K562 (cell line): Measurements from ENCODE around the gene MINDY4. TPM values are rescaled to one million over a fixed set of nuclear protein-coding genes. Genes with fewer than 3 reads are reported as not detected.

Source experiments
- C11orf30 ChIP-seq: fragments of 450-650 bp; IDR thresholded peaks from 2 replicates; pipeline ENCODE4 v1.6.1; 2016; ENCODE audit warnings: low read depth, mild to moderate bottlenecking
- CCNT2 ChIP-seq: IDR thresholded peaks from 2 replicates; pipeline ENCODE4 v1.6.1; 2011; ENCODE audit warnings: borderline replicate concordance, low read depth, mild to moderate bottlenecking, moderate library complexity, mixed read lengths, low read length; ENCODE audit not compliant: insufficient read length; ENCODE audit errors: extremely low read depth
- CGGBP1 ChIP-seq: fragments of 250-450 bp; sonication (Bioruptor Pico); IDR thresholded peaks from 2 replicates; pipeline ENCODE4 v1.9.0; 2021; ENCODE audit warnings: mild to moderate bottlenecking
- CREB5 ChIP-seq: fragments of 250-450 bp; sonication (Bioruptor Pico); IDR thresholded peaks from 2 replicates; pipeline ENCODE4 v1.5.0; 2020; ENCODE audit warnings: mild to moderate bottlenecking
- NFRKB ChIP-seq: fragments of 450-650 bp; IDR thresholded peaks from 2 replicates; pipeline ENCODE4 v1.6.1; 2016; ENCODE audit warnings: low read depth
- NR2C1 ChIP-seq, 2 experiments: fragments of 450-650 bp; IDR thresholded peaks; 2 replicates each; pipeline ENCODE4 v1.6.1; 2017; ENCODE audit warnings: mild to moderate bottlenecking in 2 of 2, antibody characterized with exemption in 1 of 2, inconsistent platforms in 1 of 2, missing compliant biosample characterization in 1 of 2, missing genetic modification characterization in 1 of 2
- NRF1 ChIP-seq, 2 experiments: fragments of 450-650 bp; IDR thresholded peaks in 1 of 2; conservative IDR thresholded peaks in 1 of 2; 2 replicates each; pipeline ENCODE4 v1.6.1; 2014; ENCODE audit warnings: mild to moderate bottlenecking in 2 of 2
- POLR2G ChIP-seq: fragments of 200-400 bp; formaldehyde crosslinking; IDR thresholded peaks from 2 replicates; pipeline ENCODE4 v1.6.1; 2017; ENCODE audit warnings: low read depth, mild to moderate bottlenecking, antibody characterized with exemption, low read length, moderate library complexity
- TARDBP ChIP-seq: fragments of 450-650 bp; IDR thresholded peaks from 2 replicates; pipeline ENCODE4 v1.6.1; 2016
- TCF7 ChIP-seq: sonication (generic); IDR thresholded peaks from 2 replicates; pipeline ENCODE4 v1.6.1; 2016; ENCODE audit warnings: antibody characterized with exemption, borderline replicate concordance
- ZBTB12 ChIP-seq: fragments of 250-450 bp; sonication (Bioruptor Pico); IDR thresholded peaks from 2 replicates; pipeline ENCODE4 v1.4.0; 2020
- ZFX ChIP-seq: sonication (generic); formaldehyde crosslinking; IDR thresholded peaks from 2 replicates; pipeline ENCODE4 v1.8.0; 2022; ENCODE audit warnings: mild to moderate bottlenecking, missing genetic modification reagents, moderate library complexity
- ZNF175 ChIP-seq: fragments of 200-800 bp; sonication (Bioruptor generic); IDR thresholded peaks from 2 replicates; pipeline ENCODE4 v1.6.1; 2016; ENCODE audit warnings: low read depth, mild to moderate bottlenecking, missing genetic modification characterization, missing compliant biosample characterization
- ZNF197 ChIP-seq: fragments of 200-800 bp; sonication (Bioruptor generic); IDR thresholded peaks from 2 replicates; pipeline ENCODE4 v1.6.1; 2016; ENCODE audit warnings: low read depth, missing genetic modification characterization, missing compliant biosample characterization
- polyA plus RNA-seq, 8 experiments: library from polyadenylated mRNA; depleted of rRNA in 4 of 8; stranded (reverse) in 5 of 8; unstranded in 3 of 8; fragments of >200 nt; fragmentation: Nextera tagmentation in 2 of 8; fragmentation: Illumina TruSeq in 1 of 8; extraction: Ambion mirVana in 2 of 8; extraction: Trizol in 1 of 8; gene quantifications; 2 replicates each; pipeline versions ENCODE4 v1.2.1 to v1.2.3, GENCODE V29; 2011 to 2014; ENCODE audit warnings: inconsistent platforms in 1 of 8, missing spikeins in 1 of 8
- total RNA-seq, 7 experiments: library from RNA; depleted of rRNA in 6 of 7; stranded (reverse); fragments of >200 nt in 6 of 7; fragmentation: Illumina TruSeq in 2 of 7; extraction: Trizol in 2 of 7; gene quantifications; 2 replicates each; pipeline versions ENCODE4 v1.2.1 to v1.2.3, GENCODE V29; 2011 to 2021; ENCODE audit warnings: low replicate concordance in 1 of 7
- TF ChIP-seq, protein P1 (sequence below), 2 experiments: fragments of 450-650 bp; IDR thresholded peaks; 2 replicates each; pipeline ENCODE4 v1.6.1; 2016
- TF ChIP-seq, protein P2 (sequence below): IDR thresholded peaks from 2 replicates; pipeline ENCODE4 v1.6.1; 2016; ENCODE audit warnings: missing genetic modification characterization, missing compliant biosample characterization
- TF ChIP-seq, protein P3 (sequence below): fragments of 450-650 bp; IDR thresholded peaks from 2 replicates; pipeline ENCODE4 v1.6.1; 2017; ENCODE audit warnings: antibody characterized with exemption, mild to moderate bottlenecking

Gene MINDY4
- total and polyA plus RNA-seq, 9 of the 15 experiments (the other 6 are each of a cell fraction or from before 2014, with no cell fraction given), result 2.1 to 16.7 (median 11.0) TPM

DNA sequence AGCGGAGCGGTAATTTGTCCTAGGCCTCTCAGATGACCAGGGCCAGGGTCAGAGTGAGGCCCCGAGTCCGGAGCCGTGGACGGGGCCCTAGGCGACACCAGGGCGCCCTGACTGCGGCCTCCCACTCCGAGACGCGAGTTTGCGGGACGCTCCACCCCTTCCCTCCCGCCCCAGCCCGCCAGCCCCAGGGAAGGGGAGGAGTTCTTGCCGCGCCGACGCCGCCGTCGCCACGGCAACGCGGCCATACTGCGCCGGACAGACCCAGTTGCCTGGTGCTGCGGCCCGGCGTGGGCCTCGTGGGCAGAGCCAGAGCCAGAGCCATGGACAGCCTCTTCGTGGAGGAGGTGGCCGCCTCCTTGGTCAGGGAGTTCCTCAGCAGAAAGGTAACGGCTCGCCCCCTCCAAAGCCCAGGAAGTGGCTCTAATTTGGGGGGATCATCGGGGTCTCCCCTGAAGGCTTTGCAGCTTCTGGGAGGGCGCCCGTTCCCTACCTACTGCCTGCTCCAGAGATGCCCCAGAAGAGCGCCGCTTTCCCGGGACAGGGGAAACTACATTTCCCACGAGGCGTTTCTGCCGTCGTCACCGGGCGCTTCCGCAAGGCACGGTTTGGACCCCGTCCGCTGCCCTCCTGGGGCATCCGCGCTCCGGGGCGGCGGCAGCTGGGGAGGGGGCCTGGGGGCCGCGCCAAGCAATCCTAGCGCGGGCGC, at the start of gene MINDY4 (continued):
- TF ChIP-seq, protein P1, sequence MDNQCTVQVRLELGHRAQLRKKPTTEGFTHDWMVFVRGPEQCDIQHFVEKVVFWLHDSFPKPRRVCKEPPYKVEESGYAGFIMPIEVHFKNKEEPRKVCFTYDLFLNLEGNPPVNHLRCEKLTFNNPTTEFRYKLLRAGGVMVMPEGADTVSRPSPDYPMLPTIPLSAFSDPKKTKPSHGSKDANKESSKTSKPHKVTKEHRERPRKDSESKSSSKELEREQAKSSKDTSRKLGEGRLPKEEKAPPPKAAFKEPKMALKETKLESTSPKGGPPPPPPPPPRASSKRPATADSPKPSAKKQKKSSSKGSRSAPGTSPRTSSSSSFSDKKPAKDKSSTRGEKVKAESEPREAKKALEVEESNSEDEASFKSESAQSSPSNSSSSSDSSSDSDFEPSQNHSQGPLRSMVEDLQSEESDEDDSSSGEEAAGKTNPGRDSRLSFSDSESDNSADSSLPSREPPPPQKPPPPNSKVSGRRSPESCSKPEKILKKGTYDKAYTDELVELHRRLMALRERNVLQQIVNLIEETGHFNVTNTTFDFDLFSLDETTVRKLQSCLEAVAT (IDR thresholded peaks at IDR 0.05), result no peak
- TF ChIP-seq CGGBP1 (CRISPR knock-in tag) (no peak), ZNF197 (no peak), TCF7 (no peak), CREB5 (CRISPR knock-in tag) (no peak), TARDBP (no peak), ZFX (CRISPR knock-in tag) (peak; percentile 92), CCNT2 (peak; percentile 41), NFRKB (no peak), ZNF175 (CRISPR knock-in tag) (no peak), C11orf30 (no peak), NRF1 (conservative IDR thresholded peaks at IDR 0.05 in 1 of 2, IDR thresholded peaks at IDR 0.05 in 1 of 2) (peak; percentile 65 to 73), ZBTB12 (CRISPR knock-in tag) (no peak), NR2C1 (IDR thresholded peaks at IDR 0.05) (no peak), NR2C1 (tag; IDR thresholded peaks at IDR 0.05) (no peak), POLR2G (peak; percentile 82)
- TF ChIP-seq, protein P2, sequence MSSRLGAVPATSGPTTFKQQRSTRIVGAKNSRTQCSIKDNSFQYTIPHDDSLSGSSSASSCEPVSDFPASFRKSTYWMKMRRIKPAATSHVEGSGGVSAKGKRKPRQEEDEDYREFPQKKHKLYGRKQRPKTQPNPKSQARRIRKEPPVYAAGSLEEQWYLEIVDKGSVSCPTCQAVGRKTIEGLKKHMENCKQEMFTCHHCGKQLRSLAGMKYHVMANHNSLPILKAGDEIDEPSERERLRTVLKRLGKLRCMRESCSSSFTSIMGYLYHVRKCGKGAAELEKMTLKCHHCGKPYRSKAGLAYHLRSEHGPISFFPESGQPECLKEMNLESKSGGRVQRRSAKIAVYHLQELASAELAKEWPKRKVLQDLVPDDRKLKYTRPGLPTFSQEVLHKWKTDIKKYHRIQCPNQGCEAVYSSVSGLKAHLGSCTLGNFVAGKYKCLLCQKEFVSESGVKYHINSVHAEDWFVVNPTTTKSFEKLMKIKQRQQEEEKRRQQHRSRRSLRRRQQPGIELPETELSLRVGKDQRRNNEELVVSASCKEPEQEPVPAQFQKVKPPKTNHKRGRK (tag), result no peak
- TF ChIP-seq, protein P3, sequence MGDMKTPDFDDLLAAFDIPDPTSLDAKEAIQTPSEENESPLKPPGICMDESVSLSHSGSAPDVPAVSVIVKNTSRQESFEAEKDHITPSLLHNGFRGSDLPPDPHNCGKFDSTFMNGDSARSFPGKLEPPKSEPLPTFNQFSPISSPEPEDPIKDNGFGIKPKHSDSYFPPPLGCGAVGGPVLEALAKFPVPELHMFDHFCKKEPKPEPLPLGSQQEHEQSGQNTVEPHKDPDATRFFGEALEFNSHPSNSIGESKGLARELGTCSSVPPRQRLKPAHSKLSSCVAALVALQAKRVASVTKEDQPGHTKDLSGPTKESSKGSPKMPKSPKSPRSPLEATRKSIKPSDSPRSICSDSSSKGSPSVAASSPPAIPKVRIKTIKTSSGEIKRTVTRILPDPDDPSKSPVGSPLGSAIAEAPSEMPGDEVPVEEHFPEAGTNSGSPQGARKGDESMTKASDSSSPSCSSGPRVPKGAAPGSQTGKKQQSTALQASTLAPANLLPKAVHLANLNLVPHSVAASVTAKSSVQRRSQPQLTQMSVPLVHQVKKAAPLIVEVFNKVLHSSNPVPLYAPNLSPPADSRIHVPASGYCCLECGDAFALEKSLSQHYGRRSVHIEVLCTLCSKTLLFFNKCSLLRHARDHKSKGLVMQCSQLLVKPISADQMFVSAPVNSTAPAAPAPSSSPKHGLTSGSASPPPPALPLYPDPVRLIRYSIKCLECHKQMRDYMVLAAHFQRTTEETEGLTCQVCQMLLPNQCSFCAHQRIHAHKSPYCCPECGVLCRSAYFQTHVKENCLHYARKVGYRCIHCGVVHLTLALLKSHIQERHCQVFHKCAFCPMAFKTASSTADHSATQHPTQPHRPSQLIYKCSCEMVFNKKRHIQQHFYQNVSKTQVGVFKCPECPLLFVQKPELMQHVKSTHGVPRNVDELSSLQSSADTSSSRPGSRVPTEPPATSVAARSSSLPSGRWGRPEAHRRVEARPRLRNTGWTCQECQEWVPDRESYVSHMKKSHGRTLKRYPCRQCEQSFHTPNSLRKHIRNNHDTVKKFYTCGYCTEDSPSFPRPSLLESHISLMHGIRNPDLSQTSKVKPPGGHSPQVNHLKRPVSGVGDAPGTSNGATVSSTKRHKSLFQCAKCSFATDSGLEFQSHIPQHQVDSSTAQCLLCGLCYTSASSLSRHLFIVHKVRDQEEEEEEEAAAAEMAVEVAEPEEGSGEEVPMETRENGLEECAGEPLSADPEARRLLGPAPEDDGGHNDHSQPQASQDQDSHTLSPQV, result no peak
